HG03108 (cell line): ENCODE results near the gene KCNJ3.

ENCODE experiments used
- ATAC-seq: cut with Tn5 transposase; IDR thresholded peaks from one replicate; pipeline ENCODE4 v1.9.1; 2021; ENCODE audit warnings: moderate library complexity; ENCODE audit not compliant: unreplicated experiment

The KCNJ3 gene

DNA sequence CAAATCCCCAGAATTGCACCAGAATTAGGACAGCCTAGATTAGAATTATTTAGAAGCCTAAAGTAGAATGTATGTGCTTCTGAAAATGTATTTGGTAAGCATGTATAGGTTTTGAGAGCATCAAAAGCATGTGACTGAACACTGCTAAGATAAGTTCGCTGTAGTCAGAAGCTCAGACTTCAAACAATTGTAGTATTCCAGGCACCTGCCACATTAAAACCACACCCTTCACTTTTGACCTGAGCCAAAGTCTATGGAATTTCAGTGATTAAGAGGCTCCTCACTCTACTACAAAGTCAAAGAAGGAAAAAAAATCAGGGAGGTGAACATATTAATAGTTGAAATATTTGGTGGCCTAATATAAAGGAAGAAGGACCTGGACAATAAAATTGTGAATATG, 8.2 kb downstream of the KCNJ3 start:
- no peak for ATAC-seq

DNA sequence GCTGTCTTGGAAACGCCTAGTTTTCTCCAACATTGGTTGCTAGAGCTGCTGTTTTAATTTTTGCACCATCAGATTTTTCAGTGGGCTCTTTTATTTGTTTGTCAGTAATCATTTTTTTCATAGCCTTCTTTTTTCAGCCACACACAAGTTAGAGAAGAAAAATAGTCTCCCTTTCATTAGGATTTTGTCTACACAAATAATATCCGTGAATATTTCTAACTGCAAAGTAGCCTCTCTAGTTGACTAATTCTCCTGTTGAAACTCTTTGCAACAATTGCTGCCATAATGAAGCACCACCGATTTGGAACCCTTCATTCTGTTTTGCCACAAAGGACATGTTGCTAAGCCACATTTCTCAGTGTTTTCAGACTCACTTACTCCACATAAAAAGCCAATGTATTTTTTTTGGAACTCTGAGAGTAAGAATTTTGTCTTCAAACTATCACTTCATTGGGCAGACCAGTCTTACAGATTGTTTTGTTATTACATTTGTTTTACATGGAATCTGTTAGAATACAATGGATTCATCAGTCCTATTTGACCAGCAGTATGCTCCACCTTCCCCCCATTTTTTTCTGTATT, 9.6 kb downstream of the KCNJ3 start:
- no peak for ATAC-seq

DNA sequence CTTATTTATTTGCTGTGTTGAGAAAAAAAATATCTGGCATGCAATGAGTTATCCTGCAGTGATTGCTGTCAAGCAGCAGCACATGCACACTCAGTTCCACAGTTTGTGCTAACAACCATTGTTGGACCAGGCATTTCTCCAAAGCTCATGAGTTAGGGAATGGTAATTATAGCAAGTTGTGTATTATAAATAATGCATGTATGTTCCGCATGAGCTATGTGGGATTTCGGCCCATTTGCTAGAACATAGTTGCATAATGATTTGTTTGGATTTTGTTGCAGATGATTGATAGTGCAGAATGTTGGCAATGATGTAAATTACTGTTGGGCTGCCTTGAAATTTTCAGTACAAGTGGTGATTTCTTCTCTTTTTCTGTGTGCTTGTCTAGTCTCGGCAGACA, 10.7 kb downstream of the KCNJ3 start:
- ATAC-seq = no peak

GRCh38 chr2:154710078-154710477, 11.6 kb downstream of the KCNJ3 start:
- no peak for ATAC-seq

GRCh38 chr2:154710685-154711084, 12.2 kb downstream of the KCNJ3 start:
- ATAC-seq = no peak

DNA sequence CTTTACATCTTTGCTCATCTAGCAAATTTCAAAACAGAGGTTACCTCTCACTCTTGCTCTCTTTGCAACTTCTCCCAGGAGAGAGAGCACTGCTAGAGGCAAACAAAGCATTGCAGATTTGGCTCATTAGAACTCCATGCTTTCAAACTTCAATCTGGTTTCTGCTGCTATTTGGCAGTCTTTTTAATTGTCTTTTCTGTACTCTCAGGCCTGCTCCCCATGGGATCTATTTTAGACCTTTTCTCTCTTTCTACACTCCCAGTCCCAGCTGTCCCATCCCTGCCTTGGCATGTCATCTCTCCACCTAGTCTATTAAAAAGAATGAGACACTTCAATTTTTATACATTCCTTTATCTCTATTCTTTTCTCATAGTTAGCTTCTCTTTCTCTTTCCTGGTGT, 15.2 kb downstream of the KCNJ3 start:
- ATAC-seq = no peak

GRCh38 chr2:154720651-154721050, 22.2 kb downstream of the KCNJ3 start:
- ATAC-seq = no peak

GRCh38 chr2:154724194-154724797, 25.8 kb downstream of the KCNJ3 start:
- ATAC-seq = no peak

GRCh38 chr2:154740361-154740760, 41.9 kb downstream of the KCNJ3 start:
- no peak for ATAC-seq

GRCh38 chr2:154758871-154759270, 60.4 kb downstream of the KCNJ3 start:
- ATAC-seq = no peak

DNA sequence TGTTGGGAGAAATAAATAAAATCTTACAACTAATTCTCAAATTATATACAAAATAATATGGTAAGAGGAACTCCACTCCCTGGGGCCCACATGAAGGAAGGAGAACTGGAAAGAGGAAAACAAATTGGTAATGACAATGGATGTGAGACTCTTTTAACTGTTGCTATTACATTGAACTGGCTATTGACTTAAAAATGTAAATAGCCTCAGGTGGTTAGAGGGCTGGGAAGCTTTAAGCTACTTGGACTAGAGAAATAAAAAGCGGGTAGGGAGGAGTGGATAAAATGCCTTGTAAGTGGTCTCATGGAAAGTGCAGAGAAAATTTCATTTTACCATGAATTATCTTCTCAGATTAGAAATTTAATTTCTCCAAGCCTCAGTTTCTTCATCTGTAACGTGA, 64.1 kb downstream of the KCNJ3 start:
- no peak for ATAC-seq

DNA sequence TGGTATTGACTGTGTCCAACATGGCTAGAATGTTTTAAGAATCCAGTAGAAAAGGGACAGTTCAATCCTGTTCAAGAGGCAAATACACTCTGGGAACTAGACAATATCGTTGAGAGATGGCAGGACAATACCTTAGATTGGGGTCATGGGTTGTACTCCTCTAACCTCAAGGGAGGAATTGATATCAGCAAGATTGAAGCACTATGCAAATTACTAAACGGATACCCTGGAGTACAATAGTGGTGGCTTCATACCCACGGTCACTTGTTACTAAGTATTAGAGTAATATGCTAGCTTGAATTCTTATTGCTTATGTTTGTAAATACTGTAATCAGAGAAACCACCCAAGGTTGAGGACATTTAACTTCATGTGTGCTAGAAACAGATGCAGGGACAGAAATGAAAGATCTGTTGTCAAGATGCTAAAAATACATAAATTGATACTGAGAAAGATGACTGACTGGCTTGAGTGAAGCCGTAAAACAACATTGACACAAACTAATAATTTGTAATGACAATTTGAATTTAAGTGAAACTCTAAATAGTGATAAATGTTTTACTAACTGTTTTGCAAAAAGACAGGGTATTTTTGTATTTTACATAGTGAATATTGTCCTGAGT, 73.3 kb downstream of the KCNJ3 start:
- ATAC-seq = no peak

GRCh38 chr2:154776825-154777224, 78.3 kb downstream of the KCNJ3 start:
- ATAC-seq = no peak

GRCh38 chr2:154794406-154794805, 95.9 kb downstream of the KCNJ3 start:
- no peak for ATAC-seq

GRCh38 chr2:154795651-154796050, 97.2 kb downstream of the KCNJ3 start:
- ATAC-seq = no peak

- ATAC-seq = no peak
Measured at GRCh38 chr2:154804451-154804850, 106.0 kb downstream of the KCNJ3 start.

- ATAC-seq = no peak
Measured at GRCh38 chr2:154813636-154814035, 115.1 kb downstream of the KCNJ3 start.

- ATAC-seq = no peak
Measured at GRCh38 chr2:154814856-154815255, 116.4 kb downstream of the KCNJ3 start.

DNA sequence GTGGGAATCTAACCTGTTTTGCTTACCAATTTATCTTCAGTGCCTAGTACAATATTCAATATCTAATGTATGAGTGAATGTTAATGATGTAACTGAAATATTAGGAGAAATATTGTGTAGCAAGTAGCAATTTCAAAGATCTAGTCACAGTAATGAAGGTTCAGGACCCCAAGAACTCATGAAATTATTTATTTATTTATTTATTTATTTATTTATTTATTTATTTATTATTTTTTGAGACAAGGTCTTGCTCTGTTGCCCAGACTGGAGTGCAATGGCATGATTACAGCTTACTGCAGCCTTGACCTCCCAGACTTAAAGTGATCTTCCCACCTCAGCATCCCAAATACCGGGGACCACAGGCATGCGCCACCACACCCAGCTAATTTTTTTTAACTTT, 126.9 kb downstream of the KCNJ3 start:
- ATAC-seq = no peak

- ATAC-seq = no peak
Measured at GRCh38 chr2:154826827-154827226, 128.3 kb downstream of the KCNJ3 start.

DNA sequence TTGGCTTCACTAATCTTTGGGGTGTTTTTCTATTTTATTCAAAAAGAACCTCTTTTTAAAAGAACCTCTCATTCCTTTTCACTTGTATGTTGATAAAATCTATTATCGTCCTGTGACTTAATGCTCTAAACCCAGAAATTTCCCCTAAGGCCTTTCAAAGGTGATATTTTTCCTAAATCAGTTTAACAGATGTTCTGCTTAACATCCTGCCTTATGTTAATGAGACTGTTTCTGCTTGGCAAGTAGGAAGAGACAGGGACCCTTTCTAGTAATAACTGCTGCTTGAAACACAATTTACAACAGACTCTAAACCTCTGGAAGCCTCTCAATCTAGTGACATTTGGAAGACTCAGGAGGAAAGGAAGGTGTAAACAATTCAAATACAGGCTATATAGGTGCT, 128.8 kb downstream of the KCNJ3 start:
- no peak for ATAC-seq

DNA sequence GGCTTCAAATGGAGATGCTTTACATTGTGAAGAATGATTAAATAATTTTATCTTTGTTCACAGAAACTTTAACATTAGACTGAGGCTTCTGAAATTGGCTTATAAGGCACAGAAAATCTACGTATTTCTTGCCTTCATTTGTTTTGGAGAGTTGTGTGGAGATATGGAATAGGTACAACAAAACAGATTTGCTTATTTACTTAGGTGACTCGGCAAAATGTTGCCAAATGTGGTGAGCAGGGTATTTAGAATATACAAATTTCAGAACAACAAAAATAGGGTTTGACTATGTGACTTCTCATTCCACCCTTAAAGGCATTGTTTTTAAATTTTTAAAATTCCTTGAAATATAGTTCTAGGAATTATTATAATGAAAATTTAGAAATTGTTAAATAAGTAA, 134.2 kb downstream of the KCNJ3 start:
- no peak for ATAC-seq

- no peak for ATAC-seq
Measured at GRCh38 chr2:154836632-154837031, 138.1 kb downstream of the KCNJ3 start.
